Skeletal muscle cell (primary cell): Measurements from ENCODE around the gene RETSAT.
"Not testable (repeated sequence)": the region's sequence is repeated elsewhere in the genome, so short reads cannot be mapped to it uniquely, and the experiment has no call there.

Source experiments
- DNase-seq: peaks from one replicate; pipeline ENCODE4 v3.0.0-alpha.2; 2010; ENCODE audit warnings: low read depth
- H3K4me3 ChIP-seq: 2 replicates; pipeline ENCODE4 v1.5.1; 2011; ENCODE audit warnings: low read depth, mild to moderate bottlenecking, control low read depth, low read length, moderate library complexity

RETSAT gene

GRCh38 chr2:85318222-85319074, 35.9 kb downstream of the RETSAT start:
- no peak overlapping the region for H3K4me3 ChIP-seq
- DNase-seq: peak; percentile 80

GRCh38 chr2:85315921-85316320, 38.4 kb downstream of the RETSAT start:
- not testable (repeated sequence) for H3K4me3 ChIP-seq, DNase-seq

GRCh38 chr2:85314884-85315242, 39.5 kb downstream of the RETSAT start:
- H3K4me3 ChIP-seq: no peak overlapping the region
- no peak for DNase-seq

- DNase-seq: no peak
- H3K4me3 ChIP-seq: no peak overlapping the region
Observed at GRCh38 chr2:85312404-85312803, 41.9 kb downstream of the RETSAT start.

GRCh38 chr2:85310330-85310729, 44.0 kb downstream of the RETSAT start:
- DNase-seq: no peak
- no peak overlapping the region for H3K4me3 ChIP-seq

- DNase-seq: no peak
- H3K4me3 ChIP-seq: no peak overlapping the region
Observed at GRCh38 chr2:85309699-85310321, 44.5 kb downstream of the RETSAT start.

- H3K4me3 ChIP-seq: no peak overlapping the region
- DNase-seq: no peak
Observed at GRCh38 chr2:85308896-85309555, 45.3 kb downstream of the RETSAT start.

- DNase-seq: no peak
- H3K4me3 ChIP-seq: no peak overlapping the region
Observed at GRCh38 chr2:85308201-85308600, 46.1 kb downstream of the RETSAT start.

- no peak for DNase-seq
- no peak overlapping the region for H3K4me3 ChIP-seq
Observed at GRCh38 chr2:85307527-85307897, 46.8 kb downstream of the RETSAT start.

GRCh38 chr2:85303780-85304531, 50.4 kb downstream of the RETSAT start:
- no peak overlapping the region for H3K4me3 ChIP-seq

GRCh38 chr2:85302121-85302520, 52.2 kb downstream of the RETSAT start:
- DNase-seq: no peak
- H3K4me3 ChIP-seq: no peak overlapping the region

More at GRCh38 chr2:85303780-85304531, 50.4 kb downstream of the RETSAT start:
- no peak for DNase-seq
